Loucy (cell line): ENCODE data around the gene BRI3.
A peak's percentile ranks its signal among the peaks of the same experiment; 100 is the strongest.

Source experiments
- H2AFZ ChIP-seq: fragments of 200-600 bp; sonication (generic); 2 replicates; pipeline ENCODE4 v1.6.0; 2016; ENCODE audit warnings: antibody characterized with exemption, mild to moderate bottlenecking, low read length, moderate library complexity
- H3F3A ChIP-seq: fragments of 200-600 bp; 2 replicates; pipeline ENCODE4 v1.6.0; 2016; ENCODE audit warnings: antibody characterized with exemption, low read depth, mild to moderate bottlenecking
- H3K27me3 ChIP-seq: fragments of 200-600 bp; sonication (generic); 2 replicates; pipeline ENCODE4 v1.6.1; 2014; ENCODE audit warnings: low read length, mild to moderate bottlenecking; ENCODE audit not compliant: insufficient read depth, poor library complexity, severe bottlenecking
- H3K36me3 ChIP-seq: fragments of 200-600 bp; sonication (generic); 2 replicates; pipeline ENCODE4 v1.6.1; 2016; ENCODE audit warnings: low read length; ENCODE audit not compliant: insufficient read depth
- H3K4me1 ChIP-seq: fragments of 200-600 bp; sonication (generic); 2 replicates; pipeline ENCODE4 v1.5.1; 2014; ENCODE audit warnings: low read length, mild to moderate bottlenecking; ENCODE audit not compliant: insufficient read depth, poor library complexity, severe bottlenecking
- H3K4me2 ChIP-seq: fragments of 200-600 bp; sonication (generic); 2 replicates; pipeline ENCODE4 v1.6.0; 2014; ENCODE audit warnings: antibody characterized with exemption, low read length, low read depth, mild to moderate bottlenecking; ENCODE audit not compliant: poor library complexity, severe bottlenecking
- H3K4me3 ChIP-seq: fragments of 200-600 bp; sonication (generic); 2 replicates; pipeline ENCODE4 v1.5.1; 2014; ENCODE audit warnings: low read length, mild to moderate bottlenecking, mixed read lengths; ENCODE audit not compliant: poor library complexity, severe bottlenecking
- H3K79me2 ChIP-seq: fragments of 200-600 bp; sonication (generic); 2 replicates; pipeline ENCODE4 v1.6.1; 2014; ENCODE audit warnings: low read length; ENCODE audit not compliant: insufficient read depth
- H3K9ac ChIP-seq: fragments of 200-600 bp; sonication (generic); 2 replicates; pipeline ENCODE4 v1.6.0; 2014; ENCODE audit warnings: mild to moderate bottlenecking, low read depth, low read length, moderate library complexity; ENCODE audit not compliant: poor library complexity, severe bottlenecking
- H3K9me2 ChIP-seq: fragments of 200-600 bp; sonication (generic); replicated peaks from 2 replicates; pipeline ENCODE4 v1.6.1; 2016; ENCODE audit warnings: low read depth, low read length, mixed read lengths
- H3K9me3 ChIP-seq: fragments of 200-600 bp; sonication (generic); 2 replicates; pipeline ENCODE4 v1.6.1; 2014; ENCODE audit warnings: mild to moderate bottlenecking, antibody characterized with exemption, low read length, low read depth; ENCODE audit not compliant: insufficient read depth
- H4K20me1 ChIP-seq: fragments of 200-600 bp; sonication (generic); 2 replicates; pipeline ENCODE4 v1.6.0; 2014; ENCODE audit warnings: antibody characterized with exemption, low read length, mild to moderate bottlenecking; ENCODE audit not compliant: insufficient read depth, poor library complexity, severe bottlenecking
- CTCF ChIP-seq: fragments of 200-600 bp; sonication (generic); conservative IDR thresholded peaks from 2 replicates; pipeline ENCODE4 v1.5.1; 2014; ENCODE audit warnings: mild to moderate bottlenecking, antibody characterized with exemption, low read length
- EZH2phosphoT487 ChIP-seq: fragments of 200-600 bp; IDR thresholded peaks from 2 replicates; pipeline ENCODE4 v1.6.1; 2018; ENCODE audit warnings: antibody characterized with exemption, mild to moderate bottlenecking, moderate library complexity, borderline replicate concordance

Gene BRI3

GRCh38 chr7:98240961-98241673 is 40.4 kb upstream of the BRI3 start:
- Histone ChIP-seq H4K20me1 (no peaks in the 10 kb centered on the region), H3K9ac (no peak overlapping the region), H3K4me3 (no peak overlapping the region), H3F3A (no peaks in the 10 kb centered on the region), H3K79me2 (no peaks in the 10 kb centered on the region), H3K4me1 (no peaks in the 10 kb centered on the region), H3K4me2 (no peak overlapping the region), H3K36me3 (peaks cover 4% of the 10 kb centered on the region; the same call in 1 of the 2 replicates), H3K9me3 (no peaks in the 10 kb centered on the region), H3K9me2 (no peaks in the 10 kb centered on the region), H3K27me3 (no peaks in the 10 kb centered on the region), H2AFZ (no peak overlapping the region)
- peak; percentile 70 for TF ChIP-seq CTCF
- no peak for TF ChIP-seq EZH2phosphoT487

GRCh38 chr7:98241674-98242241 is 39.7 kb upstream of the BRI3 start:
- Histone ChIP-seq H3F3A (no peaks in the 10 kb centered on the region), H3K4me1 (no peaks in the 10 kb centered on the region), H3K9me3 (no peaks in the 10 kb centered on the region), H3K79me2 (no peaks in the 10 kb centered on the region), H3K4me3 (no peak overlapping the region), H4K20me1 (no peaks in the 10 kb centered on the region), H3K9me2 (no peaks in the 10 kb centered on the region), H3K36me3 (peaks cover 4% of the 10 kb centered on the region; the same call in 1 of the 2 replicates), H2AFZ (no peak overlapping the region), H3K4me2 (no peak overlapping the region), H3K9ac (no peak overlapping the region), H3K27me3 (no peaks in the 10 kb centered on the region)
- no peak for TF ChIP-seq CTCF
- TF ChIP-seq EZH2phosphoT487 = no peak

GRCh38 chr7:98242342-98242741 is 39.1 kb upstream of the BRI3 start:
- H3K9me3 ChIP-seq = no peaks in the 10 kb centered on the region
- H3K4me3 ChIP-seq = no peak overlapping the region
- no peaks in the 10 kb centered on the region for H3K27me3 ChIP-seq
- no peaks in the 10 kb centered on the region for H4K20me1 ChIP-seq
- no peaks in the 10 kb centered on the region for H3K9me2 ChIP-seq
- H3K79me2 ChIP-seq = no peaks in the 10 kb centered on the region
- peaks cover 4% of the 10 kb centered on the region; the same call in 1 of the 2 replicates for H3K36me3 ChIP-seq
- no peaks in the 10 kb centered on the region for H3F3A ChIP-seq
- TF ChIP-seq CTCF (no peak), EZH2phosphoT487 (no peak)
- no peak overlapping the region for H2AFZ ChIP-seq
- no peak overlapping the region for H3K9ac ChIP-seq
- no peaks in the 10 kb centered on the region for H3K4me1 ChIP-seq
- H3K4me2 ChIP-seq = no peak overlapping the region
